Esophagus muscularis mucosa (tissue), 4 donors: ENCODE results near the gene NGFR.

ENCODE experiments used
- EP300 ChIP-seq: sonication (generic); formaldehyde crosslinking; IDR thresholded peaks from one replicate; pipeline ENCODE4 v1.6.1; 2017; ENCODE audit warnings: antibody characterized with exemption
- POLR2A ChIP-seq: fragments of 450-650 bp; IDR thresholded peaks from one replicate; pipeline ENCODE4 v1.6.1; 2017; ENCODE audit warnings: antibody characterized with exemption, moderate library complexity, mild to moderate bottlenecking, low read depth
- POLR2AphosphoS5 ChIP-seq, 2 donors: sonication (generic); formaldehyde crosslinking; IDR thresholded peaks; one replicate each; pipeline ENCODE4 v1.6.1; 2017; ENCODE audit warnings: antibody characterized with exemption in 2 of 2
- TF ChIP-seq, protein P1 (sequence below), 3 experiments: fragments of 200-600 bp in 2 of 3; fragments of 450-650 bp in 1 of 3; sonication (generic) in 2 of 3; IDR thresholded peaks; one replicate each; pipeline ENCODE4 v1.5.1; 2017 to 2019; ENCODE audit warnings: antibody characterized with exemption in 3 of 3, mild to moderate bottlenecking in 2 of 3, moderate library complexity in 1 of 3

- no peak for TF ChIP-seq POLR2A
- TF ChIP-seq POLR2AphosphoS5 (IDR thresholded peaks at IDR 0.05) = no peak
- TF ChIP-seq, protein P1, sequence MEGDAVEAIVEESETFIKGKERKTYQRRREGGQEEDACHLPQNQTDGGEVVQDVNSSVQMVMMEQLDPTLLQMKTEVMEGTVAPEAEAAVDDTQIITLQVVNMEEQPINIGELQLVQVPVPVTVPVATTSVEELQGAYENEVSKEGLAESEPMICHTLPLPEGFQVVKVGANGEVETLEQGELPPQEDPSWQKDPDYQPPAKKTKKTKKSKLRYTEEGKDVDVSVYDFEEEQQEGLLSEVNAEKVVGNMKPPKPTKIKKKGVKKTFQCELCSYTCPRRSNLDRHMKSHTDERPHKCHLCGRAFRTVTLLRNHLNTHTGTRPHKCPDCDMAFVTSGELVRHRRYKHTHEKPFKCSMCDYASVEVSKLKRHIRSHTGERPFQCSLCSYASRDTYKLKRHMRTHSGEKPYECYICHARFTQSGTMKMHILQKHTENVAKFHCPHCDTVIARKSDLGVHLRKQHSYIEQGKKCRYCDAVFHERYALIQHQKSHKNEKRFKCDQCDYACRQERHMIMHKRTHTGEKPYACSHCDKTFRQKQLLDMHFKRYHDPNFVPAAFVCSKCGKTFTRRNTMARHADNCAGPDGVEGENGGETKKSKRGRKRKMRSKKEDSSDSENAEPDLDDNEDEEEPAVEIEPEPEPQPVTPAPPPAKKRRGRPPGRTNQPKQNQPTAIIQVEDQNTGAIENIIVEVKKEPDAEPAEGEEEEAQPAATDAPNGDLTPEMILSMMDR (IDR thresholded peaks at IDR 0.05) = no peak
- TF ChIP-seq EP300 = no peak
Observed at GRCh38 chr17:49490276-49490675, 4.8 kb upstream of the NGFR start.
